HepG2 (cell line): Measurements from ENCODE around the gene COQ4. TPM values are rescaled to one million over a fixed set of nuclear protein-coding genes. Genes with fewer than 3 reads are reported as not detected.

ENCODE experiments used
- ATF2 ChIP-seq: sonication (generic); formaldehyde crosslinking; IDR thresholded peaks from 2 replicates; pipeline ENCODE4 v1.4.0; 2020; ENCODE audit warnings: missing genetic modification reagents
- FOXK2 ChIP-seq: fragments of 450-650 bp; IDR thresholded peaks from 2 replicates; pipeline ENCODE4 v1.6.1; 2016
- HIVEP1 ChIP-seq: sonication (generic); formaldehyde crosslinking; IDR thresholded peaks from 2 replicates; pipeline ENCODE4 v1.4.0; 2020; ENCODE audit warnings: mild to moderate bottlenecking, missing genetic modification reagents
- LCORL ChIP-seq, 2 experiments: fragments of 450-650 bp in 1 of 2; sonication (generic) in 1 of 2; formaldehyde crosslinking in 1 of 2; IDR thresholded peaks; 2 replicates each; pipeline versions ENCODE4 v1.5.0 to v1.6.1; 2017 to 2020; ENCODE audit warnings: antibody characterized with exemption in 1 of 2, missing genetic modification reagents in 1 of 2
- MIER3 ChIP-seq: IDR thresholded peaks from 2 replicates; pipeline ENCODE4 v1.6.1; 2016; ENCODE audit warnings: missing compliant biosample characterization, borderline replicate concordance
- NFE2 ChIP-seq: sonication (generic); formaldehyde crosslinking; IDR thresholded peaks from 2 replicates; pipeline ENCODE4 v1.4.0; 2020; ENCODE audit warnings: missing genetic modification reagents
- PHF8 ChIP-seq: sonication (generic); formaldehyde crosslinking; IDR thresholded peaks from 2 replicates; pipeline ENCODE4 v1.5.0; 2020; ENCODE audit warnings: missing genetic modification reagents
- PITX1 ChIP-seq: sonication (generic); formaldehyde crosslinking; IDR thresholded peaks from 2 replicates; pipeline ENCODE4 v1.5.1; 2020; ENCODE audit warnings: mild to moderate bottlenecking, missing genetic modification reagents
- RXRB ChIP-seq: IDR thresholded peaks from 2 replicates; pipeline ENCODE4 v1.6.1; 2016; ENCODE audit warnings: borderline replicate concordance, missing genetic modification reagents, missing compliant biosample characterization
- SRY ChIP-seq: sonication (generic); formaldehyde crosslinking; IDR thresholded peaks from 2 replicates; pipeline ENCODE4 v1.8.0; 2022; ENCODE audit warnings: mild to moderate bottlenecking, missing genetic modification reagents
- TAF1 ChIP-seq: sonication (generic); formaldehyde crosslinking; IDR thresholded peaks from 2 replicates; pipeline ENCODE4 v1.4.0; 2020; ENCODE audit warnings: missing genetic modification reagents
- TBP ChIP-seq: sonication (generic); formaldehyde crosslinking; IDR thresholded peaks from 2 replicates; pipeline ENCODE4 v1.5.0; 2020; ENCODE audit warnings: missing genetic modification reagents
- THYN1 ChIP-seq: sonication (generic); formaldehyde crosslinking; IDR thresholded peaks from 2 replicates; pipeline ENCODE4 v1.8.1; 2023; ENCODE audit warnings: low read depth, mild to moderate bottlenecking, moderate library complexity, missing genetic modification reagents, borderline replicate concordance
- ZFX ChIP-seq: sonication (generic); formaldehyde crosslinking; IDR thresholded peaks from 2 replicates; pipeline ENCODE4 v1.4.0; 2020; ENCODE audit warnings: mild to moderate bottlenecking, low read depth, missing genetic modification reagents, moderate library complexity
- ZNF232 ChIP-seq: sonication (generic); formaldehyde crosslinking; IDR thresholded peaks from 2 replicates; pipeline ENCODE4 v1.4.0; 2020; ENCODE audit warnings: missing genetic modification reagents, borderline replicate concordance
- ZNF644 ChIP-seq: IDR thresholded peaks from 2 replicates; pipeline ENCODE4 v1.6.1; 2016; ENCODE audit warnings: low read depth
- ZNF672 ChIP-seq: sonication (generic); formaldehyde crosslinking; IDR thresholded peaks from 2 replicates; pipeline ENCODE4 v1.8.1; 2022; ENCODE audit warnings: missing genetic modification reagents
- ZNF766 ChIP-seq: sonication (generic); formaldehyde crosslinking; IDR thresholded peaks from 2 replicates; pipeline ENCODE4 v1.5.0; 2020; ENCODE audit warnings: missing genetic modification reagents, borderline replicate concordance
- ZNF839 ChIP-seq: sonication (generic); formaldehyde crosslinking; IDR thresholded peaks from 2 replicates; pipeline ENCODE4 v1.4.0; 2020; ENCODE audit warnings: missing genetic modification reagents, mild to moderate bottlenecking, borderline replicate concordance
- ZSCAN25 ChIP-seq: sonication (generic); formaldehyde crosslinking; IDR thresholded peaks from 2 replicates; pipeline ENCODE4 v1.8.0; 2022; ENCODE audit warnings: mild to moderate bottlenecking, missing genetic modification reagents
- polyA plus RNA-seq, 8 experiments: library from polyadenylated mRNA; depleted of rRNA in 3 of 8; stranded (reverse) in 7 of 8; unstranded in 1 of 8; fragments of >200 nt; fragmentation: Illumina TruSeq in 4 of 8; extraction: Trizol in 4 of 8; gene quantifications; 2 replicates each; pipeline versions ENCODE4 v1.2.1 to v1.2.3, GENCODE V29; 2011 to 2016; ENCODE audit warnings: low read depth in 4 of 8, missing spikeins in 1 of 8, mixed read lengths in 1 of 8; ENCODE audit not compliant: insufficient read depth in 1 of 8
- total RNA-seq, 5 experiments: library from RNA; depleted of rRNA; stranded (reverse); fragments of >200 nt; fragmentation: Illumina TruSeq; extraction: Trizol; gene quantifications; 2 replicates each; pipeline ENCODE4 v1.2.3, GENCODE V29; 2016; ENCODE audit warnings: low read depth in 1 of 5
- TF ChIP-seq, protein P1 (sequence below): sonication (generic); formaldehyde crosslinking; IDR thresholded peaks from 2 replicates; pipeline ENCODE4 v1.4.0; 2020; ENCODE audit warnings: missing genetic modification reagents

COQ4 gene
- total and polyA plus RNA-seq, 2 of the 13 experiments (the other 11 are each of a cell fraction or from before 2014, with no cell fraction given), result 26.1 to 36.0 TPM

DNA sequence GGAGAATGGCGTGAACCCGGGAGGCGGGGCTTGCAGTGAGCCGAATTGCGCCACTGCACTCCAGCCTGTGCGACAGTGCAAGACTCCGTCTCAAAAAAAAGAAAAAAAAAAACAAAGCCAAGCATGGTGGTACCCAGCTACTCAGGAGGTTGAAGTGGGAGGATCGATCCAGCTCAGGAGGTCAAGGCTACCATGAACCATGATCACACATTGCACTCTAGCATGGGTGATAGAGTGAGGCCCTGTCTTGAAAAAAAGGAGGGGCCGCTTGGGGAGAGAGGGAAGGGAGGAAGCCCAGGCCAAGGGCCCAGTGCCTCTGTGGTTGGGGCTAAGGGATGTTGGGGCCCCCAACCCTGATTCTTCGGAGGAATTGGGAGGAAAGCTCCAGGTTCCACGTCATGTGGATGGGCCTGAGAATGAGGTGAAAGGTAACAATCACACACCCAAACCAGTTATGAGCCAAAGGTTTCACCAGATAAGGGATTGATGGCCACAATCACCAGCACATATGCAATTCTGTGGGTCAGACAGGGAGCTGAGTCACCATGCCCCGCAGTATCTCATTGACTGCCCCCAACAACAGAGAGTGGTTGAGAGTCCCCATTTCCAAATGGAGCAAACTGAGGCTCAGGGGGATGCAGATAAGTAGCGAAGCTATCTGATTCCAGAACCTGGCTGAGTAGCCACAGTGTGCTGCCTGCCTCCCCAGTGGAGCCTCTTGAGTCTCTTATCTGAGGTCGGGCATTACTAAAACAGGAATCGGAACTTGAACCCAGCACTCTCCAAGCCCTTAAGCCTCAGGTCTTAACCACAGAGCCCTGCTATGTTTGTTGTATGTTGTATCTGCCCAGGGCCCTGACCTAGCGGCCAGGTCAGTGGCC is 26.1 kb upstream of the COQ4 start (continued):
- TF ChIP-seq HIVEP1 (CRISPR knock-in tag) (no peak), ZNF839 (CRISPR knock-in tag) (no peak), PITX1 (no peak), ZNF232 (CRISPR knock-in tag) (no peak), ATF2 (0 out of 2 replicates have a peak, but pooled peaks have one; percentile 16), NFE2 (CRISPR knock-in tag) (no peak), ZFX (CRISPR knock-in tag) (0 out of 2 replicates have a peak, but pooled peaks have one; percentile 4), TAF1 (peak; percentile 23; the same call in 1 of the 2 replicates), THYN1 (CRISPR knock-in tag) (no peak), ZSCAN25 (CRISPR knock-in tag) (no peak), TBP (CRISPR knock-in tag) (no peak), ZNF766 (CRISPR knock-in tag) (0 out of 2 replicates have a peak, but pooled peaks have one; percentile 32), FOXK2 (no peak), PHF8 (no peak), MIER3 (no peak), ZNF672 (CRISPR knock-in tag) (no peak), SRY (CRISPR knock-in tag) (peak; percentile 42; the same call in 1 of the 2 replicates), ZNF644 (CRISPR knock-in tag) (0 out of 2 replicates have a peak, but pooled peaks have one; percentile 14), LCORL (IDR thresholded peaks at IDR 0.05) (no peak), LCORL (CRISPR knock-in tag; IDR thresholded peaks at IDR 0.05) (no peak), RXRB (CRISPR knock-in tag) (peak; percentile 77)
- TF ChIP-seq, protein P1, sequence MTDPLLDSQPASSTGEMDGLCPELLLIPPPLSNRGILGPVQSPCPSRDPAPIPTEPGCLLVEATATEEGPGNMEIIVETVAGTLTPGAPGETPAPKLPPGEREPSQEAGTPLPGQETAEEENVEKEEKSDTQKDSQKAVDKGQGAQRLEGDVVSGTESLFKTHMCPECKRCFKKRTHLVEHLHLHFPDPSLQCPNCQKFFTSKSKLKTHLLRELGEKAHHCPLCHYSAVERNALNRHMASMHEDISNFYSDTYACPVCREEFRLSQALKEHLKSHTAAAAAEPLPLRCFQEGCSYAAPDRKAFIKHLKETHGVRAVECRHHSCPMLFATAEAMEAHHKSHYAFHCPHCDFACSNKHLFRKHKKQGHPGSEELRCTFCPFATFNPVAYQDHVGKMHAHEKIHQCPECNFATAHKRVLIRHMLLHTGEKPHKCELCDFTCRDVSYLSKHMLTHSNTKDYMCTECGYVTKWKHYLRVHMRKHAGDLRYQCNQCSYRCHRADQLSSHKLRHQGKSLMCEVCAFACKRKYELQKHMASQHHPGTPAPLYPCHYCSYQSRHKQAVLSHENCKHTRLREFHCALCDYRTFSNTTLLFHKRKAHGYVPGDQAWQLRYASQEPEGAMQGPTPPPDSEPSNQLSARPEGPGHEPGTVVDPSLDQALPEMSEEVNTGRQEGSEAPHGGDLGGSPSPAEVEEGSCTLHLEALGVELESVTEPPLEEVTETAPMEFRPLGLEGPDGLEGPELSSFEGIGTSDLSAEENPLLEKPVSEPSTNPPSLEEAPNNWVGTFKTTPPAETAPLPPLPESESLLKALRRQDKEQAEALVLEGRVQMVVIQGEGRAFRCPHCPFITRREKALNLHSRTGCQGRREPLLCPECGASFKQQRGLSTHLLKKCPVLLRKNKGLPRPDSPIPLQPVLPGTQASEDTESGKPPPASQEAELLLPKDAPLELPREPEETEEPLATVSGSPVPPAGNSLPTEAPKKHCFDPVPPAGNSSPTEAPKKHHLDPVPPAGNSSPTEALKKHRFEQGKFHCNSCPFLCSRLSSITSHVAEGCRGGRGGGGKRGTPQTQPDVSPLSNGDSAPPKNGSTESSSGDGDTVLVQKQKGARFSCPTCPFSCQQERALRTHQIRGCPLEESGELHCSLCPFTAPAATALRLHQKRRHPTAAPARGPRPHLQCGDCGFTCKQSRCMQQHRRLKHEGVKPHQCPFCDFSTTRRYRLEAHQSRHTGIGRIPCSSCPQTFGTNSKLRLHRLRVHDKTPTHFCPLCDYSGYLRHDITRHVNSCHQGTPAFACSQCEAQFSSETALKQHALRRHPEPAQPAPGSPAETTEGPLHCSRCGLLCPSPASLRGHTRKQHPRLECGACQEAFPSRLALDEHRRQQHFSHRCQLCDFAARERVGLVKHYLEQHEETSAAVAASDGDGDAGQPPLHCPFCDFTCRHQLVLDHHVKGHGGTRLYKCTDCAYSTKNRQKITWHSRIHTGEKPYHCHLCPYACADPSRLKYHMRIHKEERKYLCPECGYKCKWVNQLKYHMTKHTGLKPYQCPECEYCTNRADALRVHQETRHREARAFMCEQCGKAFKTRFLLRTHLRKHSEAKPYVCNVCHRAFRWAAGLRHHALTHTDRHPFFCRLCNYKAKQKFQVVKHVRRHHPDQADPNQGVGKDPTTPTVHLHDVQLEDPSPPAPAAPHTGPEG (CRISPR knock-in tag), result peak; percentile 20; the same call in 1 of the 2 replicates
